GM18519 (cell line): ENCODE results near the gene STK10.
"Not testable (repeated sequence)": the region's sequence is repeated elsewhere in the genome, so short reads cannot be mapped to it uniquely, and the experiment has no call there.

Source experiments
- ATAC-seq: cut with Tn5 transposase; IDR thresholded peaks from one replicate; pipeline ENCODE4 v1.9.1; 2021; ENCODE audit warnings: mild to moderate bottlenecking, moderate library complexity; ENCODE audit not compliant: unreplicated experiment, low FRiP score

Gene STK10

GRCh38 chr5:172167895-172168294, 20.1 kb downstream of the STK10 start:
- no peak for ATAC-seq

GRCh38 chr5:172166030-172166826, 21.8 kb downstream of the STK10 start:
- ATAC-seq, result no peak

DNA sequence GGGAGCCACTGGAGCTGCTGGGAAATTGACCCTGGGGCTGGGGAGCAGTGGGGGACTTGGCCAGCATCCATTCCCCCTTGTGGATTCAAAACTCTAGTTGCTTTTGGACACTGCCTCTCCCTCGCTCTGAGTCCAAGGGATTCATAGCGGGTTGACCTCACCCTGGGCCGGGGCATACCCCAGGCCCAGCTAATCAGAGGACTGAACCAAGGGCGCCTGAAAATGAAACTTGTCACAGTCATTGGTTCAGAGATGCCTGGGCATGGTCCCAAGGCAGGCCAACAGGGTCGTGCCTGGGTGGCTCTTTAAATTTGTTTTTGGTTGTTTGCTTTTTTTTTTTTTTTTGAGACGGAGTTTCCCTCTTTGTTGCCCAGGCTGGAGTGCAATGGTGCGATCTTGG, 22.6 kb downstream of the STK10 start:
- no peak for ATAC-seq

- no peak for ATAC-seq
Measured at GRCh38 chr5:172164769-172165212, 23.2 kb downstream of the STK10 start.

- ATAC-seq, result no peak
Measured at GRCh38 chr5:172163346-172163745, 24.7 kb downstream of the STK10 start.

GRCh38 chr5:172162987-172163343, 25.1 kb downstream of the STK10 start:
- ATAC-seq, result no peak

DNA sequence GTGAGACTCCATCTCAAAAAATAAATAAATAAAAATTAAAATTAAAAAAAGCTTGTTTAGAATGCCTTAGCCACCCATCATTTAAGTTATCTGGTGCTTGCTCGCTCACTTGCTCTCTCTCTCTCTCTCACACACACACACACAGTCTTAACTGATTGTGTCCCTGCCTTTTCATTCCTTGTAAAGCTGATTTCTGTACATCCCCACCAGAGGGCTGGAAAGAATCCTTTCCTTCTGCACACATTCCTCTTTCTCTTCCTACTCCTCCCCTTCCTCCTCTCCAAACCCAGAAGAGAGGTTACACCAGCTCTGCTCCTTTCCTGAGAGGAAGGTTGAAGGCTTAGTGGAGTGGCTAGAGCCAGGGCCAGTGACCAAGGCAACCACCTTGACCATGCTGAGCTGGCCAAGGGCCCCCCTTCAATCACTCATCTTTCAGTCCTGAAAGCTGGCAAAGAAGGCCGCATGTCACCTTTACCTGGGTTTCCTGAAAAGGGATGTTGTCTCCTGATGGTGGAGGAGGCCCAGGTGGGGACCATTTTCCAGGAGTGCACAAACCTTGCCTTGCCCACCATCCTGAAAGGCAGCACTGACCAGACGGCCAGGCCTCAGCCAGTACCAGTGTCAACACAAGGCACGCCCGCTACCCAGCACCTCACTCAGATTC, 25.6 kb downstream of the STK10 start:
- ATAC-seq, result no peak

DNA sequence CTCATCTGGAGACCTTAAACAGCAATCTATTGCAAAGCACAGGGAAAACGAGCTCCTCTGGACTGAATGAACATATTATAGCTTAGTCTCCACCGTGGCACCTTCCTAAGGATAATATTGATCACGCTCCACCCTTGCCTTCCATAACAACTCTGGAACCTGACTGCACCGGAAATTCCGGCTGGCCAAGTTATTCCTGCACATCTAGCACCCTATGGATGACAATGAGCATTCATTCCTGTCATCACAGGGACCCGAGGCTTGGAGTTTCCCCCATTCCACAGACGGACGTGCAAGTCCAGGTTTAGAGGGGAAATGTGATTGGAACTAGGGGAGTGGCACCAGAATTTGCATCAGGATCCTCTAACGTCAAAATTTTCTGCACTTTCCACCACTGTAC, 27.5 kb downstream of the STK10 start:
- no peak for ATAC-seq

DNA sequence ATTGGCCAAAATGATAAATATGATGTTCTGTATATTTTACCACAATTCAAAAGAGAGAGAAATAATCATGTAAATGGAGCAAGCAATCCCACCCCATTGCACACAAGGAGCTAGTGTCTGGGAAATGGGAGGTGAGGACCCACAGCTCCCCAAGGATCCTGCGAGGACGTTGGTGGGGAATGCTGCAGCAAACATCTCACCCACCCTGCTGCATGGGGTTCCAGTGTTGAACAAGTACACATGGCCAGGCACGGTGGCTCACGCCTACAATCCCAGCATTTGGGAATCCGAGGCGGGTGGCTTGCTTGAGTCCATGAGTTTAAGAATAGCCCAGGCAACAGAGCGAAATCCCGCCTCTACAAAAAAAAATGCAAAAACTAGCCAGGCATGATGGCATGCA, 29.0 kb downstream of the STK10 start:
- ATAC-seq, result no peak

DNA sequence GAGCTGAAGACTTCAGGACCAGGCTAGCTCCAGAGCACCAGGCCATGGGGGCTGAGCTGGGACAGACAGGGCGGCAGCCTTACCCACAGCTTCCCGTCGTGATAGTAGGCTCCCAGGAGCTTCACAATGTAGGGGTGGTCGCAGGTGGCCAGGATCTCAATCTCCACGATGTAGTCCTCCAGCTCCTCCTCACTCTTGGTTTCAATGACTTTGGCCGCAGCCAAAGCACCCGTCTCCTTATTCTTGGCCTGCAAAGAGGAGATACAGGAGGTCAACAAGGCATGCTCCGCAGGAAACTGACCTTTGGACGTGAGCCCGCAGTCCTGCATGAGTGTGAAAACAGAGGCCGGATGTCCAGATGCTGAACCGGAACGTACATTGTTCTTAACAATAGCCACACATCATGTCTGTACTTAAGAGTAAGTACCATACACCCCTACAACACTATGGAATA, 31.5 kb downstream of the STK10 start:
- ATAC-seq, result no peak

DNA sequence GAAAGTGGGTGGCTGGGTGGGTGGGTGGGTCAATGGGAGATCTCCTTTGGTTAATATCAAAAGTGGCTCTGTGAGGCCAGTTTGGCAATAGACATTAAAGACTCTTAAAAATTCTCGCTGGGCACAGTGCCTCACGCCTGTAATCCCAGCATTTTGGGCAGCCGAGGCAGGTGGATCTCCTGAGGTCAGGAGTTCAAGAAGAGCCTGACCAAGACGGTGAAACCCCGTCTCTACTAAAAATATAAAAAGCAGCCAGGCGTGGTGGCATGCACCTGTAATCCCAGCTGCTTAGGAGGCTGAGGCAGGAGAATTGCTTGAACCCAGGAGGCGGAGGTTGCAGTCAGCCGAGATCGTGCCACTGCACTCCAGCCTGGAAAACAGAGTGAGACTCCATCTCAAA, 32.9 kb downstream of the STK10 start:
- not testable (repeated sequence) for ATAC-seq

GRCh38 chr5:172153695-172154094, 34.3 kb downstream of the STK10 start:
- ATAC-seq, result no peak

DNA sequence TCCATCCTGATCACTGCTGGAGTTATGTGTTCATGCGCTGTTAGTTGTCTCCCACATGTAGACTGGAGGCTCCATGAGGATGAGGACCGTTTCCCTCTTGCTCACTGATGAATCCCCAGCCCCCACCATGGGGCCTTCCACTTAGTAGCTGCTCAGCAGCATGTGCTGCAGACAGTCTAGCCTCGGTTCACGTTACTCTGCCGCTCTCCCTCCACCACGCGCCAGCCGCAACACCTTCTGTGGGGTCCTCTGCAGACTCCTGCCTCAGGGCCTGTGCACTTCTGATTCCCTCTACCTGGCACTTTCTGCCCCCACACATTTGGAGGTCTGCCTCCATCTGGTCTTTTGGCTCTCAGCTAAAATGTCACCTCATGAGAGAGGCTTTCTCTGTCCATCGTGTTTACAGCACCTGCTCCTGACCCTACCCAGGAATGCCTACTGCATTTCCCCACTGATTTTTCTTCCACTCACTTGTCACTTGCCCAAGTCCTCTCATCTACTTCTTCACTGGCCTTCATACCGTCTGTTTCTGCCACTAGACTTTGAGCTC, 36.3 kb downstream of the STK10 start:
- ATAC-seq, result no peak

DNA sequence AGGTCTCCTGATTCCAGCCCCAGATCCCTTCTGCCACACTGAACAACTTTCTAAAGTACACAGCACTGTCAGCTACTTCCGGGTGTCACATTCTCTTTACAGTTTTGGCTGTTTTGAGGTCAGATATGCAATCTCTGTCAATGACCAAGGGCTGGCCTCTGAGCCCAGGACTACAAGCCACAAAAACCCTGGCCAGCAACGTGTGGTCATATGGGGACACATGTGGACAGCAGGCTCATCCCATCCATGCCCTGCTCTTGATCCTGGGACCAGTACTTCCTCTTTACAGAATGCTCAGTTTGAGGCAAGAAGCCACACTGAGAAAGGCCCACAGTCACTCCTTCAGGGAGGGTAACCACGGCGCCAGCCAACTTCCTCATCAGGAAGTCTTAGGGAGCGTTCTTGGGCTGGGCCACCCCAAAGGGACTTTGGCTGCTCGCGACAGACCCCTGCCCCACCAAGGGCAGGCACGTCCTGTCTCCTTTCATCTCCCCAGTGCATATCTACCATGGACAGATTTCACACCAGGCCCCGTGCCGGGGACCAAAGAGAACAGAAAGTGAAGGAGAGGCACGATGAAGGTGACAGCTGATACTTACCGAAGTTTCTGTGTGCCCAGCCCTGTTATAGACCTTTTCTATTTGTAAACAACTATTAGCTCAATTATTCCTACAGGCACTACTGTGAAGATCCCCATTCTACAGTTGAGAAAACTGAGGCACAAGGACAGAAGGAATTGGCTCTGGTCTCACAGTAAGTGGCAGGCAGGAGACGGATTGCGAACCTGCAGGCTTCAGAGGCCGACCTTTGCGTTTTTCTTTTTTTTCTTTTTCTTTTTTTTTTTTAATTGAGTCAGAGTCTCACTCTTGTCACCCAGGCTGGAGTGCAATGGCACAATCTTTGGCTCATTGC, 37.3 kb downstream of the STK10 start:
- no peak for ATAC-seq

- not testable (repeated sequence) for ATAC-seq
Measured at GRCh38 chr5:172149481-172149880, 38.5 kb downstream of the STK10 start.

DNA sequence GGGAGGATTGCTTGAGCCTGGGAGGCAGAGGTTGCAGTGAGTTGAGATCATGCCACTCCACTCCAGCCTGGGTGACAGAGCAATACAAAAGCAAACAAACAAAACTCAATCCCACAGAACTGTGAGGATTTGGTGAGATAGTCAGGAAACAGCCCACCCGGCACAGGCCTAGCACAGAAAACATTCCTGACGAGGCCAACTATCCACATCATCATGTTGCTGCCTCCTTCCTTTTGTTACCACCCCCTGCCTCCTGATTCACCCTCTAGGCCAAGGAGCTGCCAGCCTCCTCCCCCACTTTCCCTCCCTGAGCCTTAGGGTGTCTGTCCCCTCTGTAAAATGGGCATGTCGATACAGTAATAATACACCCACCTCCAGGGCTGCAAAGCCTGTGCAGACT, 39.0 kb downstream of the STK10 start:
- ATAC-seq, result no peak

- no peak for ATAC-seq
Measured at GRCh38 chr5:172148381-172148780, 39.6 kb downstream of the STK10 start.

DNA sequence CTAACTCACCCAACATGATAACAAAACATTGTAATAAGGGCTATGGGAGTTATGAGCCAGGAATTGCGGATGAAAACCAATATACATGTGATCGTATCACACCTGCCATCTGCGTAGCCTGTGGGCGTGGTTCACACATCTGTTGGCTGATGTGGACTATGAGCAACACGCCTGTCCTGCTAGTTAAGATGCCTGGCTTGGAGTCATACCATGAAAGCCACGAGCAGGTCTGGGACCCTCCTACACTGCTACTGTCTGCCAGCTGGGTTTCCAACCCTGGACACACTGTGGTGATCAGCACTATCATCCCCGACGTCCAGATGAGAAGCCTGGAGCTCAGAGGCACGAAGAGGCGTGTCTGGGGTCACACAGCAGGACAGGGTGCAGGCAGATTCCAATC, 40.2 kb downstream of the STK10 start:
- no peak for ATAC-seq

- ATAC-seq, result no peak
Measured at GRCh38 chr5:172146748-172147092, 41.3 kb downstream of the STK10 start.

DNA sequence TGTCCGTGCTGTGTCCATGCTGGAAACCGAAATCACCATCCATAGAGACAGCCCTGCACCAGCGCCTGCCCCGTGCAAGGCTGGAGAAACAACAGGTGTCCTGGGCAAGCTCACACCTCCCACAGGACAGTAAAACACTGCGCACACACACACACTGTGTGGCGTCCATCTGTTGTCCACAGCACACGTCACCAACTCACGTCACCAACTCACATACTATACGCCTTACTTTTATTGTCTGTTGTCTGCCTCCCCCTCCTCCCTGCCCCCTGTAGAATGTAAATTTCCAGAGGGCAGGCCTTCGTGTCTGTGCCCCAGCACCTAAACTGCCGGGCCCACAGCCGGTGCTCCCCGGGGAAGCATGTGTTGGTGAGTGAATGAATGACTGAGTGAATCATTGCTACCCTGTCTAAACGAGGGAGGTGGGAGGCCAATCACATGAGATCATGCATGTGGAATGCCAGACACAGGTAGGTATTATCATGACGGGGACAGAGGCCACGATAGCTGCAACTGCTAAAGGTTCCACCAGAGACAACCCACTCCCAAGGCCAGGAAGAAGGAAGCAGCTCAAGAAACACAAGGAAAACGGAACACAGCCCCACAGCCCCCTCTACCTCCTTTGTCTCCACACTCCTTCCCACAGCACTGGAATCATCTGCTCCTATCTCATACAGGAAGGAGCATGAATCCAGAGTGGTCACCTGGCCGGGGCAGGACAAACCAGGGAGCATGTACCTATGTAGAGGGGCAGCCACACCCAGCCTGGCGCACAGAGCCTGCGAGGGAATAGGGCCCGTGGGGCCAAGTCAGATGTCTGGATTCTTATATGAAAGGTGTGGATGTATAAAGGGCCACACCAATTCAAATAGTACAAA, 41.9 kb downstream of the STK10 start:
- no peak for ATAC-seq
